HepG2 (cell line): Measurements from ENCODE around the gene ACAP3. TPM values are rescaled to one million over a fixed set of nuclear protein-coding genes. Genes with fewer than 3 reads are reported as not detected.

Source experiments
- ATAC-seq: fragments of 200-7000 bp; cut with Tn5 transposase; 3 replicates; pipeline ENCODE4 v1.9.1; 2020; ENCODE audit warnings: mild to moderate bottlenecking, moderate library complexity
- BruUV-seq: library from RNA; stranded (reverse); fragments of 400-500 nt; replicated peaks from 2 replicates; lab custom pipeline; 2021; lab: Mats Ljungman, UMichigan
- CTCF ChIA-PET: fragments of 300-600 bp; formaldehyde crosslinking; extraction: SDS; loops from one replicate; lab custom pipeline; 2021; ENCODE audit warnings: low total read pairs, inconsistent platforms, low intra/inter-chr PET ratio; lab: Yijun Ruan, JAX
- POLR2A ChIA-PET: fragments of 350-600 bp; sonication (Branson Sonifier 250); formaldehyde crosslinking; loops from one replicate; lab custom pipeline; 2020; ENCODE audit warnings: antibody characterized with exemption, inconsistent platforms; lab: Yijun Ruan, JAX
- DNase-seq: peaks from one replicate; pipeline ENCODE4 v3.0.0-alpha.2; 2015; ENCODE audit warnings: low spot score
- FAIRE-seq: peaks from 3 replicates; lab custom pipeline; 2011; peaks lifted over from hg19 to GRCh38; lab: Jason Lieb, UNC
- H2AFZ ChIP-seq: one replicate; pipeline ENCODE4 v1.6.1; 2011; ENCODE audit warnings: low read length, inconsistent platforms
- H3K27ac ChIP-seq: fragments of 300-600 bp; 3 replicates; pipeline ENCODE4 v1.8.0; 2011; ENCODE audit warnings: mixed run types, mild to moderate bottlenecking, mixed read lengths, low read length, inconsistent platforms; ENCODE audit not compliant: insufficient read depth; ENCODE audit errors: extremely low read length
- H3K27me3 ChIP-seq, 2 experiments: fragments of 200-600 bp in 1 of 2; 2 replicates in 1 of 2; 3 replicates in 1 of 2; pipeline versions ENCODE4 v1.6.0 to v1.8.0; 2011; ENCODE audit warnings: low read length in 2 of 2, mild to moderate bottlenecking in 2 of 2, moderate library complexity in 2 of 2, inconsistent platforms in 1 of 2; ENCODE audit not compliant: insufficient read depth in 2 of 2, control insufficient read depth in 1 of 2
- H3K36me3 ChIP-seq, 2 experiments: fragments of 200-600 bp in 1 of 2; replicated peaks in 1 of 2; 2 replicates in 1 of 2; 3 replicates in 1 of 2; pipeline versions ENCODE4 v1.5.1 to v1.8.0; 2011; ENCODE audit warnings: low read length in 2 of 2, inconsistent platforms in 1 of 2; ENCODE audit not compliant: insufficient read depth in 2 of 2, control insufficient read depth in 1 of 2
- H3K4me1 ChIP-seq: 2 replicates; pipeline ENCODE4 v1.5.1; 2012; ENCODE audit warnings: low read length, inconsistent platforms; ENCODE audit not compliant: insufficient read depth
- H3K4me2 ChIP-seq: 2 replicates; pipeline ENCODE4 v1.6.0; 2011; ENCODE audit warnings: low read depth, low read length, inconsistent platforms
- H3K4me3 ChIP-seq, 3 experiments: fragments of 200-600 bp in 1 of 3; sonication (generic), shearing (Covaris generic) in 1 of 3; replicated peaks in 1 of 3; 2 replicates each; pipeline ENCODE4 v1.5.1; 2011 to 2016; ENCODE audit warnings: low read length in 3 of 3, inconsistent platforms in 2 of 3, low read depth in 2 of 3, mild to moderate bottlenecking in 2 of 3, control low read depth in 1 of 3, mixed read lengths in 1 of 3; ENCODE audit not compliant: insufficient read depth in 1 of 3
- H3K79me2 ChIP-seq: one replicate; pipeline ENCODE4 v1.6.1; 2011; ENCODE audit warnings: low read length, inconsistent platforms; ENCODE audit not compliant: insufficient read depth
- H3K9ac ChIP-seq: 2 replicates; pipeline ENCODE4 v1.6.0; 2011; ENCODE audit warnings: mild to moderate bottlenecking, low read depth, low read length, inconsistent platforms; ENCODE audit not compliant: insufficient read depth
- H3K9me3 ChIP-seq: 2 replicates; pipeline ENCODE4 v1.5.1; 2012; ENCODE audit warnings: mild to moderate bottlenecking, low read length
- H4K20me1 ChIP-seq: 2 replicates; pipeline ENCODE4 v1.6.0; 2011; ENCODE audit warnings: inconsistent platforms, mild to moderate bottlenecking, low read length, moderate library complexity; ENCODE audit not compliant: insufficient read depth
- ATF4 ChIP-seq, 2 experiments: fragments of 450-650 bp in 1 of 2; sonication (generic) in 1 of 2; formaldehyde crosslinking; IDR thresholded peaks; 2 replicates each; pipeline versions ENCODE4 v1.5.0 to v1.8.0; 2020 to 2022; ENCODE audit warnings: mild to moderate bottlenecking in 1 of 2, missing genetic modification reagents in 1 of 2
- ISX ChIP-seq: sonication (generic); formaldehyde crosslinking; conservative IDR thresholded peaks from 2 replicates; pipeline ENCODE4 v1.5.0; 2020; ENCODE audit warnings: missing genetic modification reagents
- JUND ChIP-seq: sonication (generic); formaldehyde crosslinking; IDR thresholded peaks from 2 replicates; pipeline ENCODE4 v1.8.0; 2022; ENCODE audit warnings: mild to moderate bottlenecking, missing genetic modification reagents
- LCORL ChIP-seq, 2 experiments: fragments of 450-650 bp in 1 of 2; sonication (generic) in 1 of 2; formaldehyde crosslinking in 1 of 2; IDR thresholded peaks; 2 replicates each; pipeline versions ENCODE4 v1.5.0 to v1.6.1; 2017 to 2020; ENCODE audit warnings: antibody characterized with exemption in 1 of 2, missing genetic modification reagents in 1 of 2
- MTERF4 ChIP-seq: sonication (generic); formaldehyde crosslinking; IDR thresholded peaks from 2 replicates; pipeline ENCODE4 v1.8.0; 2023; ENCODE audit warnings: mild to moderate bottlenecking, missing genetic modification reagents
- NR1H2 ChIP-seq: sonication (generic); formaldehyde crosslinking; IDR thresholded peaks from 2 replicates; pipeline ENCODE4 v1.8.1; 2022; ENCODE audit warnings: low read depth, missing genetic modification reagents, borderline replicate concordance
- PAX8 ChIP-seq: sonication (generic); formaldehyde crosslinking; IDR thresholded peaks from 2 replicates; pipeline ENCODE4 v1.8.0; 2022; ENCODE audit warnings: mild to moderate bottlenecking, missing genetic modification reagents, borderline replicate concordance
- RELA ChIP-seq: sonication (generic); formaldehyde crosslinking; IDR thresholded peaks from 2 replicates; pipeline ENCODE4 v1.4.0; 2020; ENCODE audit warnings: missing genetic modification reagents
- SNAI1 ChIP-seq: sonication (generic); formaldehyde crosslinking; IDR thresholded peaks from 2 replicates; pipeline ENCODE4 v1.5.0; 2020; ENCODE audit warnings: mild to moderate bottlenecking, missing genetic modification reagents, borderline replicate concordance
- SRSF9 ChIP-seq: fragments of 200-400 bp; formaldehyde crosslinking; IDR thresholded peaks from 2 replicates; pipeline ENCODE4 v1.6.1; 2018; ENCODE audit warnings: borderline replicate concordance, mild to moderate bottlenecking, low read depth, low read length; ENCODE audit not compliant: insufficient read depth, poor library complexity, severe bottlenecking
- STAT6 ChIP-seq: sonication (generic); formaldehyde crosslinking; IDR thresholded peaks from 2 replicates; pipeline ENCODE4 v1.4.0; 2020; ENCODE audit warnings: missing genetic modification reagents, mild to moderate bottlenecking, borderline replicate concordance
- ZNF3 ChIP-seq: IDR thresholded peaks from 2 replicates; pipeline ENCODE4 v1.7.0; 2017; ENCODE audit warnings: inconsistent platforms
- ZNF317 ChIP-seq: sonication (generic); formaldehyde crosslinking; IDR thresholded peaks from 2 replicates; pipeline ENCODE4 v1.5.0; 2020; ENCODE audit warnings: mild to moderate bottlenecking, missing genetic modification reagents
- ZNF431 ChIP-seq: sonication (generic); formaldehyde crosslinking; IDR thresholded peaks from 2 replicates; pipeline ENCODE4 v1.9.0; 2022; ENCODE audit warnings: missing genetic modification reagents, low read depth, mild to moderate bottlenecking, borderline replicate concordance
- ZNF446 ChIP-seq: sonication (generic); formaldehyde crosslinking; IDR thresholded peaks from 2 replicates; pipeline ENCODE4 v1.5.0; 2020; ENCODE audit warnings: mild to moderate bottlenecking, missing genetic modification reagents
- ZNF556 ChIP-seq: sonication (generic); formaldehyde crosslinking; IDR thresholded peaks from 2 replicates; pipeline ENCODE4 v1.4.0; 2020; ENCODE audit warnings: mild to moderate bottlenecking, missing genetic modification reagents, borderline replicate concordance
- WGBS: methylation state at CpG from one replicate; pipeline ENCODE4 v1.1.6; 2017; ENCODE audit warnings: low lambda C conversion rate; 5-methylcytosine and 5-hydroxymethylcytosine counted together
- in situ Hi-C: cut with HindIII; loops from 2 replicates; pipeline ENCODE4 v1.10.0; 2017; ENCODE audit warnings: low pct_unique_long_range_greater_than_20kb; ENCODE audit not compliant: extremely low pct_ligation_motif_present
- intact Hi-C: fragments of 100-400 bp; cut with micrococcal nuclease; formaldehyde crosslinking; loops from one replicate; pipeline ENCODE4 v1.10.0; 2022; ENCODE audit not compliant: unreplicated experiment
- polyA plus RNA-seq, 8 experiments: library from polyadenylated mRNA; depleted of rRNA in 3 of 8; stranded (reverse) in 7 of 8; unstranded in 1 of 8; fragments of >200 nt; fragmentation: Illumina TruSeq in 4 of 8; extraction: Trizol in 4 of 8; gene quantifications; 2 replicates each; pipeline versions ENCODE4 v1.2.1 to v1.2.3, GENCODE V29; 2011 to 2016; ENCODE audit warnings: low read depth in 4 of 8, missing spikeins in 1 of 8, mixed read lengths in 1 of 8; ENCODE audit not compliant: insufficient read depth in 1 of 8
- total RNA-seq, 5 experiments: library from RNA; depleted of rRNA; stranded (reverse); fragments of >200 nt; fragmentation: Illumina TruSeq; extraction: Trizol; gene quantifications; 2 replicates each; pipeline ENCODE4 v1.2.3, GENCODE V29; 2016; ENCODE audit warnings: low read depth in 1 of 5

Gene ACAP3
- total and polyA plus RNA-seq, 2 of the 13 experiments (the other 11 are each of a cell fraction or from before 2014, with no cell fraction given): 29.4 to 50.8 TPM

GRCh38 chr1:1327291-1327690 is 19.6 kb upstream of the ACAP3 start (continued):
- TF ChIP-seq STAT6 (CRISPR knock-in tag) (no peak), ZNF317 (CRISPR knock-in tag) (no peak), LCORL (IDR thresholded peaks at IDR 0.05) (no peak), LCORL (CRISPR knock-in tag; IDR thresholded peaks at IDR 0.05) (no peak)

GRCh38 chr1:1326075-1326605 is 18.4 kb upstream of the ACAP3 start:
- Histone ChIP-seq H3K4me3 (peak overlapping the region; percentile 68 to 96 (median 95); a peak in 4 of 6 replicates), H3K27me3 (no peaks in the 10 kb centered on the region), H3K4me1 (peaks cover 37% of the 10 kb centered on the region), H3K36me3 (peaks cover 2 to 3% of the 10 kb centered on the region in 2 experiments; a peak in 2 of 5 replicates), H4K20me1 (peaks cover 5% of the 10 kb centered on the region; the same call in 1 of the 2 replicates), H3K9ac (peak overlapping the region; percentile 90), H2AFZ (no peak overlapping the region), H3K27ac (peak overlapping the region; percentile 77), H3K4me2 (peak overlapping the region; percentile 98), H3K9me3 (no peaks in the 10 kb centered on the region), H3K79me2 (peaks cover 42% of the 10 kb centered on the region)
- ATAC-seq (no peak), FAIRE-seq (no peak), DNase-seq (no peak)
- TF ChIP-seq RELA (CRISPR knock-in tag): no peak
- TF ChIP-seq ATF4 (CRISPR knock-in tag; IDR thresholded peaks at IDR 0.05): no peak
- TF ChIP-seq JUND (CRISPR knock-in tag): no peak
- TF ChIP-seq ZNF556 (CRISPR knock-in tag): no peak
- TF ChIP-seq SRSF9: no peak
- no peak for TF ChIP-seq MTERF4 (CRISPR knock-in tag)
- no peak for TF ChIP-seq NR1H2
- no peak for TF ChIP-seq ZNF446 (CRISPR knock-in tag)
- TF ChIP-seq ZNF431 (CRISPR knock-in tag): no peak
- TF ChIP-seq ISX (CRISPR knock-in tag): no peak
- TF ChIP-seq PAX8 (CRISPR knock-in tag): no peak
- TF ChIP-seq SNAI1 (CRISPR knock-in tag): no peak
- TF ChIP-seq ZNF3 (CRISPR knock-in tag): no peak
- in situ Hi-C loops (no loop called here), intact Hi-C loops (no loop called here)
- ChIA-PET CTCF (no interaction called here), POLR2A (interaction anchor here (1.1 to 1.4 kb wide), 2 partner anchors 17 to 22 kb away, joined by 4 read pairs; no protein-coding TSS in a partner anchor)
- BruUV-seq: no TSS peak
- WGBS: 89% methylated on average over 6 of the region's 8 CpGs
